ENCODE data around the gene DUOXA2.
A peak's percentile ranks its signal among the peaks of the same experiment; 100 is the strongest.

DUOXA2 gene

GRCh38 chr15:45084163-45084562, 30.0 kb upstream of the DUOXA2 start:
- Histone ChIP-seq H3K27ac (ENCODE audit: low read depth, low read length, poor library complexity, severe bottlenecking) (no peak overlapping the region), H3K9me3 (ENCODE audit: low read length) (no peaks in the 10 kb centered on the region), H3K36me3 (ENCODE audit: insufficient read depth, low read length) (no peaks in the 10 kb centered on the region), H3K27me3 (ENCODE audit: insufficient read depth, low read length) (no peaks in the 10 kb centered on the region), H3K4me2 (ENCODE audit: low read length) (no peak overlapping the region), H2AFZ (ENCODE audit: low read length) (no peak overlapping the region), H3K4me1 (ENCODE audit: insufficient read depth, low read length, severe bottlenecking) (no peaks in the 10 kb centered on the region), H3K79me2 (ENCODE audit: insufficient read depth, low read length) (no peaks in the 10 kb centered on the region), H3F3A (ENCODE audit: insufficient read depth, low read length) (no peaks in the 10 kb centered on the region), H4K20me1 (ENCODE audit: insufficient read depth, low read length) (no peaks in the 10 kb centered on the region), H3K9me2 (ENCODE audit: low read depth, low read length) (no peaks in the 10 kb centered on the region), H3K4me3 (ENCODE audit: low read depth, low read length, poor library complexity, severe bottlenecking) (no peak overlapping the region), H3K9ac (ENCODE audit: low read length) (no peak overlapping the region)
- TF ChIP-seq CTCF (IDR thresholded peaks at IDR 0.05; ENCODE audit: low read length): no peak
- no peak for TF ChIP-seq EZH2 (IDR thresholded peaks at IDR 0.05; ENCODE audit: borderline replicate concordance, low read length)

GRCh38 chr15:45087513-45087912, 26.6 kb upstream of the DUOXA2 start:
- Histone ChIP-seq H3K36me3 (ENCODE audit: insufficient read depth, low read length) (no peaks in the 10 kb centered on the region), H3K9me3 (ENCODE audit: low read length) (no peaks in the 10 kb centered on the region), H3K27me3 (ENCODE audit: insufficient read depth, low read length) (0 out of 2 replicates have a peak, but pooled peaks cover under 1% of the 10 kb centered on the region), H4K20me1 (ENCODE audit: insufficient read depth, low read length) (no peaks in the 10 kb centered on the region), H3K4me1 (ENCODE audit: insufficient read depth, low read length, severe bottlenecking) (no peaks in the 10 kb centered on the region), H2AFZ (ENCODE audit: low read length) (no peak overlapping the region), H3K79me2 (ENCODE audit: insufficient read depth, low read length) (no peaks in the 10 kb centered on the region), H3K9ac (ENCODE audit: low read length) (no peak overlapping the region), H3K9me2 (ENCODE audit: low read depth, low read length) (no peaks in the 10 kb centered on the region), H3K4me2 (ENCODE audit: low read length) (no peak overlapping the region), H3K4me3 (ENCODE audit: low read depth, low read length, poor library complexity, severe bottlenecking) (no peak overlapping the region), H3K27ac (ENCODE audit: low read depth, low read length, poor library complexity, severe bottlenecking) (no peak overlapping the region), H3F3A (ENCODE audit: insufficient read depth, low read length) (no peaks in the 10 kb centered on the region)
- TF ChIP-seq EZH2 (IDR thresholded peaks at IDR 0.05; ENCODE audit: borderline replicate concordance, low read length) (no peak), CTCF (IDR thresholded peaks at IDR 0.05; ENCODE audit: low read length) (peak; percentile 23; the same call in 1 of the 2 replicates)

DNA sequence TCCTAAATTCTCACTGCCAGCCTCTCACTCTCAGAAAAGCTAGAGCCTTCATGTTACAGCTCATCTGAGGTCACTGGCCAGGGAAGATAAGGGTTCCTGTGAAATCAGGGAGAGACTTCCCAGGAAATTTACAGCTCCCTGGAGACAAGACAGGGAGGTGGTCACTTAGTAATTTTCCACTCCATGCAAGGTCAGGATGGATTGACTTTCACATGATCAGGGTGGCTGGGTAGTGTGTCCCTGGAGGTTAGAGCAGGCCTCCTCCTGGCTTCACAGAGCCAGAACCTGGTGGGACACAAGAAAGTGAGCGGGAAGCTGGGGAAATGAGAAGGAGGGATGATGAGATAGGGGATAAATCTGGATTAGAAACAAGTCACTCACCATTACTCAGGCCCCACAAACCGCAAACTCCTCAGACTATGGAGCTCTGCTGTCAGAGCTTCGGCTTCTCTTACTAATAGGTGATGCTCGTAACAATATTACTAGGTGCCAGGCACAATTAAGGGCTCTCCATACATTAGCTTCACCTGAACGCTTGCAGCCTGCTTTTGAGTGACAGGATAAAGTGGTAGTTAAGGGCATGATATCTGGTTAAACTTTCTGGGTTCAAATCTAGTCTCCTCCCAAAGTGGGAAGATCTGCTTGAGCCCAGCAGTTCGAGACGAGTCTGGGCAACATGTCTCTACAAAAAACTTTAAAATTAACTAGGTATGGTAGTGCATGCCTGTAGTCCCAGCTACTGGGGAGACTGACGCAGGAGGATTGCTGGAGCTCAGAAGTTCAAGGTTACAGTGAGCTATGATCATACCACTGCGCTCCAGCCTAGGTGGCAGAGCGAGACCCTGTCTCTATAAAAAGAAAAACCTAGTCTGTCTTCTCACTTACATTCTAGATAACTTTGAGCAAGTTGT, 25.1 kb upstream of the DUOXA2 start:
- H3K27me3 ChIP-seq (ENCODE audit: insufficient read depth, low read length): 0 out of 2 replicates have a peak, but pooled peaks cover 4% of the 10 kb centered on the region
- H3K9me3 ChIP-seq (ENCODE audit: low read length): no peaks in the 10 kb centered on the region
- H3K4me2 ChIP-seq (ENCODE audit: low read length): no peak overlapping the region
- no peaks in the 10 kb centered on the region for H3K79me2 ChIP-seq (ENCODE audit: insufficient read depth, low read length)
- H3K4me3 ChIP-seq (ENCODE audit: low read depth, low read length, poor library complexity, severe bottlenecking): no peak overlapping the region
- no peaks in the 10 kb centered on the region for H3K36me3 ChIP-seq (ENCODE audit: insufficient read depth, low read length)
- no peaks in the 10 kb centered on the region for H3K9me2 ChIP-seq (ENCODE audit: low read depth, low read length)
- no peak overlapping the region for H3K9ac ChIP-seq (ENCODE audit: low read length)
- TF ChIP-seq EZH2 (IDR thresholded peaks at IDR 0.05; ENCODE audit: borderline replicate concordance, low read length) (no peak), CTCF (IDR thresholded peaks at IDR 0.05; ENCODE audit: low read length) (no peak)
- H3F3A ChIP-seq (ENCODE audit: insufficient read depth, low read length): no peaks in the 10 kb centered on the region
- no peaks in the 10 kb centered on the region for H3K4me1 ChIP-seq (ENCODE audit: insufficient read depth, low read length, severe bottlenecking)
- no peak overlapping the region for H2AFZ ChIP-seq (ENCODE audit: low read length)
- no peak overlapping the region for H3K27ac ChIP-seq (ENCODE audit: low read depth, low read length, poor library complexity, severe bottlenecking)
- H4K20me1 ChIP-seq (ENCODE audit: insufficient read depth, low read length): no peaks in the 10 kb centered on the region

All from OCI-LY1 (cell line).